Fibroblast of skin of left quadriceps (primary cell): ENCODE data around the gene DARS2.
A peak's percentile ranks its signal among the peaks of the same experiment; 100 is the strongest.
"Not testable (repeated sequence)": the region's sequence is repeated elsewhere in the genome, so short reads cannot be mapped to it uniquely, and the experiment has no call there.

ENCODE experiments used
- DNase-seq, 2 experiments: peaks; one replicate each; pipeline ENCODE4 v3.0.0-alpha.2; 2013; ENCODE audit warnings: low read depth in 2 of 2

DARS2 gene

DNA sequence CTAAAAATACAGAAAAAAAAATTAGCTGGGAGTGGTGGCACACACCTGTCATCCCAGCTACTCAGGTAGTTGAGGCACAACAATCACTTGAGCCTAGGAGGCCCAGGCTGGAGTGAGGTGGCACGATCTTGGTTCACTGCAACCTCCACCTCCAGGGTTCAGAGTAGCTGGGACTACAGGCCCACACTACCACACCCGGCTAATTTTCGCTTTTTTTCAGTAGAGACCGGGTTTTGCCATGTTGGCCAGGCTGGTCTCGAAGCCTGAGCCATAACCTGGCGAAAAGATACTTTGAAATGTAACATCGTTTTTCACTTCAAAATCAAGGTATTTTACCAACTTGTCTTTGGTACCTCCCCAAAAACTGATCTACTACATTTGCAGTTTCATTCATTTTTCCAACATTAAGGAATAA lies 37.3 kb downstream of the DARS2 start:
- DNase-seq: no peak

GRCh38 chr1:173862146-173862768 lies 37.8 kb downstream of the DARS2 start:
- not testable (repeated sequence) for DNase-seq

DNA sequence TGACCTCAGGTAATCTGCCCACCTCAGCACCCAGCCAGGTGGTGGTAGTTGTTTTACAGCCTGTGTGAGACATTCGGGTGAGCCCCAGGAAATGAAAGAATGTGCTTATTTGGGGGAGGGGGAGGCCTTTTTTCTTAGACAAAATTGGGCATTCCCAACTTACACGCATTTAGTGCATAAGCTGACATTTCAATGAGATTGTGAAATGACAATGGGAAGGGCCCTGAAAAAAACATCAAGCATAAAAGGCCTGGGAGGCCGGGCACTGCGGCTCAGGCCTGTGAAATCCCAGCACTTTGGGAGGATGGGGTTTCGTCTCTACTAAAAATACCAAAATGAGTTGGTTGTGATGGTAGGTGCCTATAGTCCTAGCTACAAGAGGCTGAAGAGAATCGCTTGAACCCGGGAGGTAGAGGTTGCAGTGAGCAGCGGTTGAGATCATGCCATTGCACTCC lies 38.3 kb downstream of the DARS2 start:
- no peak for DNase-seq

DNA sequence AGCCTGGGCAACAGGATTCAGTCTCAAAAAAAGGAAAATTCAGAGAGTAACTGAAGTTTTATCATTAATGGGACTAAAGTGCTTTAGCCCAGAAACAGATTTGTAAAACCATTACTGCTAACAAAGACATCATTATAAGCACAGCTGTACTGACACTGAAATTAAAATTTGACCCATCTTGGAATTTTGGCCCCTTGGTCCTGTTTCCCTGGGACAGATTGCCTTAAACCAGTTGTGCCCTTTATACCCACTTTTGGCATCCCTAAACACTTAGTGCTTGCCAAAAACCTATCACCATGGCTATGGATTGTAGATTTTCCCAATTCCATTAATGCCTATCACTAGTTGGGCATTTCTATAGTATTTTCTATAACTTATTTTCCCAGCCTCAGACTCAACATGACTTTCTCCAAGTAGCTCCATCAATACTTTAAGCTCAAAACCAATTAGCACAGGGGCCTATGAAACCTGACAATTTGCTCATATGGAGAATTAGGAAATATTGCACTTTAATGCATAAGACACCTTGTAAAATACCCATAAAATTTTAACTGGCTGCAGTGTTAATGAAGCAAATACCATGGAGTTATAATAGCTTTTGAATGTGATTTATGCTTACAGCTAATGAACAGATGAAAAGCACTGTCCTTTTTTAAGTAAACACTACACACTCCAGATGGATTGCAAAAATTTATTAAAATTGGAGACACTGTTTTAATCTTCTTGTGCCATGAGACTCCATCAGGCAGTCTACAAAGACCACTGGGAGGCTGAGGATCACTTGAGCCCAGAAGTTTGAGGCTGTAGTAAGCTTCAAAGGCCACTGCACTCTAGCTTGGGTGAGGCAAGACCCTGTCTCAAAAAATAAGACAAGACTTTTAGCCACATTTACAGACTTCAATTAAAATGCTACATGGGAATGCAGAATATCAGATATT lies 39.0 kb downstream of the DARS2 start:
- DNase-seq: no peak

- no peak for DNase-seq
These were observed 39.9 kb downstream of the DARS2 start for GRCh38 chr1:173864179-173864867.

- DNase-seq: no peak
These were observed 41.1 kb downstream of the DARS2 start for GRCh38 chr1:173865468-173866164.

DNA sequence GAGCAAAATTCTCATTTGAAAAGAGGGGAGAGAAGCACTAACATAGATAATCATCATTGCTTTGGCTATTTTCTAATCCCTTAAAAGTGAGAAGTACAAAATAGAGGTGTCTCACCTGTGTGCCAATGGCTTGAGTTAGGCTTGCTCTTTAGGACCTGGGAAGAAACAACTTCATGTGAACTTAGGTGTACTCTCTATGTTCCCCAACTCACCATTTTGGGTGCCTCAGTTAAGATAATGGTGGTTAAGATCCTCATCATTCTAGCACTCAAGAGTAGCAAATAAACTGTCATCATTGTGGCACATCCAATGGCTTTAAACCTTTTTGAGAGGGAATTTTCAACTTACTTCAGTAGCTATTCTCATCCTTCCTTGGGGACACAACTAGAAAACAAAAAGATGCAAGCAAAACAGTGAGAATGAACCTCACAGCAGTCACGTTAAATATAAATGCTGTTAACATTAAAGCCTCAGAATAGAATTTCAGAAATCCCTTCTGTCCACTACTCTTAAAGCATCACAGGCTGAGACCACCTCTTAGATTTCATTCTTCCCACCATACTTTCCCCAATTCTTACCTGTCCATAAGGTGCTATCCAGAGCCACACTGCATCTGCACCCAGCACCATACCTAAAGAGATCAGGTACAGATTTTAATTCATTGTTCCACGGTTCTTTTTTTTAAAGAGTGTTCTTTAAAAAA lies 42.1 kb downstream of the DARS2 start:
- no peak for DNase-seq

- DNase-seq: no peak
These were observed 42.8 kb downstream of the DARS2 start for GRCh38 chr1:173867141-173867752.

DNA sequence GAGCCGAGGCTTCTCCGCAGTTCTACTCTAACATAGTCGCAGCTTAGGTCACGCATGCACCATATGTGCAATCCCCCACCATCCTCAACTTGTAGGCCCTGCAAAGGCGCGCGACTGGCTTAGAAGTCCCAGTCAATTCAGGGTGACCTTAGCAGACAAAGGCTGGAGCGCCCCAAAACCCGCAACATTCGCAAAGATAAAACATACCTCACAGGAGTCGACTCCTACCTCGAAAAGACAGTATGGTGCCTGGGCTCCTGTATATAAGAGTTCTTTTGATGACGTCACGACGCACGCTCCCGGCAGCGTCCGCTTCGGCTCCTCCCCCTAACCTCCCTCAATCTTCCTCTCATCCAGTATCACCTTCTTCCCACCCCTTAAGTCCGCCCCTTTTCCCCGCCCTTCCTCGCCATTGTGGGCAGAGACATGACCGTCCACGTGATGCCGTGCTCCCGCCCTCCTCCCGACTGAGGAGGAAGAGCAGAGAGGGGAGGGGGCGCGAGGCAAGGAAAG lies 43.3 kb downstream of the DARS2 start, which contains the start of gene GAS5:
GAS5 (minus strand) TSS at position 237 of the 513 bp plus-strand sequence.
- peak; percentile 99 to 100 for DNase-seq

DNA sequence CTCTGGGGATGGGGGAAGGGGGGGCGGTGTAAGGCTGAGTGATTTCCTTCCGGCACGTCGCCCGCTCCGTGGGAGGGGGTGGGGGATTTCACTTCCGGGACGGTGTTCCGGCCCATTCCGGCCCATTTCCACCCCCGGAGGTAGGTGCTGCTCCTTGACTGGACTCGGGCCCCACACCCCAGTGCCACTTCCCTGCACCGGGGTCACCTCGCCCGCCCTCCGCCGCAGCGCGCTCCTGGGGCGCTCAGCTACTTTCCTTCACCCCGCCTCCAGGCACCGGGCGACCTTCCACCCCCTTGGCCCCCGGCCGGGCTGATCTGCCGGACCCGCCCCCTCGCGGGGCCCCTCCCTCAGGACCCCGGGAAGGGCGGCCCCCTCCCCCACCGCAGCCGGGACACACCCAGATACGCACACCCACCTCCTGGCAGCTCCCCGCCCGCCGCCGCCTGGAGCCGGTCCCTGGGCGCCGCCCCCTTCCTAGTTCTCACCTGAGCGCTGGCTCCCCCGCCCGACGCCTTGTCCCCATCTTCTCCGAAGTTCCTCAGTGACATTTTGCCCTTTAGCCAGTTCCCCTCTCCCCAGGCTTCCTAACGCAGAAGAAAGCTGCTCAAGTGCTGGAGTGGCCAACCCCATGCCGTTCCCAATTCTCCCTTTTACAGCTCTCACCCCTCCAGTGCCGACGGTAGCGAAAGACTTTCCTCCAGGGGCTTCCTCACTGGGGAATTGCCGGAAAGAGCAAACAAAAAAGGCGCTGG lies 44.0 kb downstream of the DARS2 start, which contains the start of gene ZBTB37:
ZBTB37 (plus strand) TSS at position 115 of the 755 bp plus-strand sequence. CDS start 1,846 bp downstream, outside the sequence.
- peak in 1 of 2 experiments; percentile 17 for DNase-seq

- no peak for DNase-seq
These were observed 44.5 kb downstream of the DARS2 start for GRCh38 chr1:173869021-173869359.

DNA sequence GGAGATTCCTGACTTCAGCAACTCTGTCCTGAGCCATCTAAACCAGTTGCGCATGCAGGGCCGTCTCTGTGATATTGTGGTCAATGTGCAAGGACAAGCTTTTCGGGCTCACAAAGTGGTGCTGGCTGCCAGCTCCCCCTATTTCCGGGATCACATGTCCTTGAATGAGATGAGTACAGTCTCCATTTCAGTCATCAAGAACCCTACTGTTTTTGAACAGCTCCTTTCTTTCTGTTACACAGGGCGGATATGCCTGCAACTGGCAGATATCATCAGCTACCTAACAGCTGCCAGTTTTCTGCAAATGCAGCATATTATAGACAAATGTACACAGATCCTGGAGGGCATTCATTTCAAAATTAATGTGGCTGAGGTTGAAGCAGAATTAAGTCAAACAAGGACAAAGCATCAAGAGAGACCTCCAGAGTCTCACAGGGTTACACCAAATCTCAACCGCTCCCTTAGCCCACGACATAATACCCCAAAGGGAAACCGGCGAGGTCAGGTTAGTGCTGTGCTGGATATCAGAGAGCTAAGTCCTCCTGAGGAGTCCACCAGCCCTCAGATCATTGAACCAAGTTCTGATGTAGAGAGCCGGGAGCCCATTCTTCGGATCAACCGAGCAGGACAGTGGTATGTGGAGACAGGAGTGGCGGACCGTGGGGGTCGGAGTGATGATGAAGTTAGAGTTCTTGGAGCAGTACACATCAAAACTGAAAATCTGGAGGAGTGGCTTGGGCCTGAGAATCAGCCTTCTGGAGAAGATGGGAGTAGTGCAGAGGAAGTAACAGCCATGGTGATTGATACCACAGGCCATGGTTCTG lies 46.0 kb downstream of the DARS2 start:
- no peak for DNase-seq

- no peak for DNase-seq
These were observed 46.6 kb downstream of the DARS2 start for GRCh38 chr1:173871091-173871490.

DNA sequence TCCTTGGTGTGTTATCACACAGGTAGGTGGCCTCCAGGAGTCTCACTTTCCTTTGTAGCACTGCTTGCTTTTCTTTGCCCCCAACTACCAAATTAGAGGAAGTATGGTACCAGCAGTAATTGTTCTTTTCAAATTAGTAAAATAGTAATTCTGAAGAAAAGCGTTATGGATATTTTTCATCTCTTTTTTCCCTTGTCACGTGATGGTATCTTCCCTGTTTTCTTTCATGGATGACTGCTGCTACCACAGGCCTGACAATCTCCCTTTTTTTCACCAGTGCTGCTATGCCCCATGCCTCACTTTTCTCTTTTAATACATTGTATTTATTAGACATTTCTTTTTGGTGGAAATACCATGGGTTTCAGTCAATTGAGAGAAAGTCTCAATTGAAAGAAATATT lies 47.0 kb downstream of the DARS2 start:
- DNase-seq: no peak

DNA sequence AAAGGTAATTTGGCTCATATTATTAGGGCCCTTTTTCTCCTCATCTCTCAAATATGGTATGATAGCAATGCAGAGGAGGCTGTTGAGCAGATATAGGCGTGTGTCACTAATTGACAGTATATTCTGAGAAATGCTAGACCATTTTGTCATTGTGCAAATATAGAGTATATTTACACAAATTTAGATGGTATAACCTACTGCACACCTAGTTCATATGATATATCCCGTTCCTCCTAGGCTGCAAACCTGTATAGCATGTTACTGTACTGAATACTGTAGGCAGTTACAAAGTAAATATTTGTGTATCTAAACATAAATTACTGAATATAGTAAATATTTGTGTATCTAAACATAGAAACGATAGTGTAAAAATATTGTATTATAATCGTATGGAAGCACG lies 52.3 kb downstream of the DARS2 start:
- DNase-seq: no peak

DNA sequence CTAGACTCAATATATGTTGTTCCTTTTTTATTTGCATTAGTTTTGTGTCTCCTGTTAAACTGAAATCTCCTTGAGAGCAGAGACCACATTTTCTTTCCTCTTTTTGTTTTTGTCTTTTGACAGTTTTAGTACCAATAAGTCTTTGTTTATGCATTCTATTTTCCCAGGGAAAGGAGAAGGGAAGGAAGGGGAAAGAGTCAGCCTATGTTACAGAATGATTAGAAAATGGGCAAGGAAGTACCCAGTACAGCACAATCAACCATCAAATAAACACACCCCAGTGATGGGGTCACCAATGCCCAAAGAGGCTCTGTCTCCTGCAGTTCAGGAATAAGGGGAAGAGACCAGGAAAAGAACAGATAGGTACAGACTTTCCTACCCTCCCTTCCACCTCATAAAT lies 53.8 kb downstream of the DARS2 start:
- no peak for DNase-seq

DNA sequence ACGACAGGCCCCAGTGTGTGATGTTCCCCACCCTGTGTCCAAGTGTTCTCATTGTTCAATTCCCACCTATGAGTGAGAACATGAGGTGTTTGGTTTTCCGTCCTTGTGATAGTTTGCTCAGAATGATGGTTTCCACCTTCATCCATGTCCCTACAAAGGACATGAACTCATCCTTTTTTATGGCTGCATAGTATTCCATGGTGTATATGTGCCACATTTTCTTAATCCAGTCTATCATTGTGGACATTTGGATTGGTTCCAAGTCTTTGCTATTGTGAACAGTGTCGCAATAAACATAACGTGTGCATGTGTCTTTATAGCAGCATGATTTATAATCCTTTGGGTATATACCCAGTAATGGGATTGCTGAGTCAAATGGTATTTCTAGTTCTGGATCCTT lies 56.6 kb downstream of the DARS2 start:
- DNase-seq: not testable (repeated sequence)

GRCh38 chr1:173884701-173885100 lies 60.2 kb downstream of the DARS2 start:
- no peak for DNase-seq
